GM06990 (cell line): ENCODE results near the gene KLHL30.

Experiments used
- DNase-seq: peaks from one replicate; pipeline ENCODE4 v3.0.0-alpha.2; 2011; ENCODE audit not compliant: insufficient read length; ENCODE audit errors: extremely low read depth
- H3K27me3 ChIP-seq: replicated peaks from 2 replicates; pipeline ENCODE4 v1.6.0; 2011; ENCODE audit warnings: low read length; ENCODE audit not compliant: control insufficient read depth, insufficient read depth
- H3K36me3 ChIP-seq: 2 replicates; pipeline ENCODE4 v1.5.1; 2011; ENCODE audit warnings: low read length; ENCODE audit not compliant: control insufficient read depth, insufficient read depth
- H3K4me3 ChIP-seq: replicated peaks from 2 replicates; pipeline ENCODE4 v1.5.1; 2011; ENCODE audit warnings: low read depth, mild to moderate bottlenecking, control low read depth, low read length
- TF ChIP-seq, protein P1 (sequence below): IDR thresholded peaks from 2 replicates; pipeline ENCODE4 v1.5.1; 2011; ENCODE audit warnings: low read length, control low read depth, mild to moderate bottlenecking, inconsistent platforms; ENCODE audit not compliant: insufficient read depth, poor library complexity, severe bottlenecking

Gene KLHL30

DNA sequence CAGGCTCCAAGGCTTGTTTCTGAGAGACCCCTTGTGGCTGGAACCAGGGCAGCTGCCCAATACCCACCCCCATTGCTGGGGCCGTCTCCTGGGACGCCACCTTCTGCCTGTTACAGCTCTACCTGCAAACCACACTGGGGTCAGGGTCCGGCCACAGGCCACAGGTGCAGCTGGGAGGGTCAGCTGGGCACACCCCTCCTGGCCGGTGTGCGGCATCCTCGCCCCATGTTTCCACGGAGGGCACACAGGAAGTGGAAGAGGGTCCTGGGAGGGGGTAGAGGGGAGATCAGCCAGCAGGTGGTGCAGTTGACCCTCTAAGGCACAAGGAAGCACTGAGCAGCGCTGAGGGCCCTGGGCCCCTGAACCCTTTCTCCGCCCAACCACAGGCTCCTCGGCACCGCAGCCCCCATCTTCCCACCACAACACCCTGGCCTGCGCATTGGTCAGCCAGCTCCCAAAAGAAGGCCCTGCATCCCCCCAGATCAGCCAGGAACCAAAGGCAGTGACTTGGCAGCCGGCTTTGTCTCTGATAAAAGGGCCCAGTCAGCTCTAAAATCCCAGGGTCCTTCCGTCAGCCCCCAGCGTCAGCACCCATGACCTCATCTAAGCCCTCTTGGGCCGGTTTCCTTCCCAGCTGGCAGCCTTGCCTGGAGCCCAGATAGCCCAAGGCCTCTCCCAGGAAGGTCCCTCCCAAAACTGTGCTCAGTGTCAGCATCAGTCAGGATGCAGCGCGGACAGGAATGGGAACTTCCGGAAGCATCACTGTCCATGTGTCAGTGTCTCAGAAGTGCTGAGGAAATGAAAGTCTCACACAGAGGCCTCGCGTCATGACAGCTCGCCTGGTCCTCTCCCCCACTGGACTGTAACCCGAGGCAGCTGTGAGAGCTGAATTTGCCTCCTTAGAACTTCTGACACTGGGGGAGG, 22.0 kb downstream of the KLHL30 start:
- no peak for DNase-seq

DNA sequence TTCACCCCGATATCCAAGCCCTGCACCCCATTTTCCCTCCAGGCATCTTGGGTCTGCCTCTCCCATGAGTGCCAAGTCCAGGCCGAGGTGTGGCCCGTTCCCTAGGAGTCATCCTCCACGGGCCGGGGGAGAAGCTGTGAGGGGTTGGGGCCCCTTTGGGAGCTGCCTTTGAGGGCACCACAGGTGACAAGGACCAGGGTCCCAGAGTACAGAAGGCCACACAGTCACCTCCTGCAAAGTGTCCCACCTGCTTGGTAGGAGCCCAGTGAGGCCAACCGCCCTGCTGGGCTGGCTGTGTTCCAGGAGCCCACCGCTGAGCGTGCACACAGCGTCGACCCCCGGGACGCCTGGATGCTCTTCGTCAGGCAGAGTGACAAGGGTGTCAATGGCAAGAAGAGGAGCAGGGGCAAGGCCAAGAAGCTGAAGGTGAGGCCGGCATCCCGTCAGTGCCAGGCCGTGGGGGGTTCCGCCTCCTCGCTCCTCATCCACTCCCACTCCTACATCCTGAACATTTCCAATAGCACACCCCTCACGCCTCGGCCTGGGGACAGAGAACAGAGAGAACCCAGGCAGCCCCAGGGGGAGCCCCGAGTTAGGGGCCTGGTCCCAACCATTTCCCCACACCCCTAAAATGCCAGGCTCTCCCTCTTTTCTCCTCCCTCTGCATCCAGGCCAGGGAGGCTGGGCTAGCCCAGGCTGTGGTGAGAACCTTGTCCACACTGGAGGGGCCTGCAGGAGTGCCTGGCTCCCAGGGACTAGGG, 23.0 kb downstream of the KLHL30 start:
- Histone ChIP-seq H3K27me3 (no peaks in the 10 kb centered on the region), H3K36me3 (no peaks in the 10 kb centered on the region; the same call in none of the 2 replicates), H3K4me3 (no peak overlapping the region)
- TF ChIP-seq, protein P1, sequence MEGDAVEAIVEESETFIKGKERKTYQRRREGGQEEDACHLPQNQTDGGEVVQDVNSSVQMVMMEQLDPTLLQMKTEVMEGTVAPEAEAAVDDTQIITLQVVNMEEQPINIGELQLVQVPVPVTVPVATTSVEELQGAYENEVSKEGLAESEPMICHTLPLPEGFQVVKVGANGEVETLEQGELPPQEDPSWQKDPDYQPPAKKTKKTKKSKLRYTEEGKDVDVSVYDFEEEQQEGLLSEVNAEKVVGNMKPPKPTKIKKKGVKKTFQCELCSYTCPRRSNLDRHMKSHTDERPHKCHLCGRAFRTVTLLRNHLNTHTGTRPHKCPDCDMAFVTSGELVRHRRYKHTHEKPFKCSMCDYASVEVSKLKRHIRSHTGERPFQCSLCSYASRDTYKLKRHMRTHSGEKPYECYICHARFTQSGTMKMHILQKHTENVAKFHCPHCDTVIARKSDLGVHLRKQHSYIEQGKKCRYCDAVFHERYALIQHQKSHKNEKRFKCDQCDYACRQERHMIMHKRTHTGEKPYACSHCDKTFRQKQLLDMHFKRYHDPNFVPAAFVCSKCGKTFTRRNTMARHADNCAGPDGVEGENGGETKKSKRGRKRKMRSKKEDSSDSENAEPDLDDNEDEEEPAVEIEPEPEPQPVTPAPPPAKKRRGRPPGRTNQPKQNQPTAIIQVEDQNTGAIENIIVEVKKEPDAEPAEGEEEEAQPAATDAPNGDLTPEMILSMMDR = no peak
- no peak for DNase-seq

More for the DNA sequence above, 22.0 kb downstream of the KLHL30 start:
- H3K27me3 ChIP-seq = no peaks in the 10 kb centered on the region
- H3K36me3 ChIP-seq = no peaks in the 10 kb centered on the region; the same call in 1 of the 2 replicates
- TF ChIP-seq, protein P1 = peak; percentile 52
- no peak overlapping the region for H3K4me3 ChIP-seq

DNA sequence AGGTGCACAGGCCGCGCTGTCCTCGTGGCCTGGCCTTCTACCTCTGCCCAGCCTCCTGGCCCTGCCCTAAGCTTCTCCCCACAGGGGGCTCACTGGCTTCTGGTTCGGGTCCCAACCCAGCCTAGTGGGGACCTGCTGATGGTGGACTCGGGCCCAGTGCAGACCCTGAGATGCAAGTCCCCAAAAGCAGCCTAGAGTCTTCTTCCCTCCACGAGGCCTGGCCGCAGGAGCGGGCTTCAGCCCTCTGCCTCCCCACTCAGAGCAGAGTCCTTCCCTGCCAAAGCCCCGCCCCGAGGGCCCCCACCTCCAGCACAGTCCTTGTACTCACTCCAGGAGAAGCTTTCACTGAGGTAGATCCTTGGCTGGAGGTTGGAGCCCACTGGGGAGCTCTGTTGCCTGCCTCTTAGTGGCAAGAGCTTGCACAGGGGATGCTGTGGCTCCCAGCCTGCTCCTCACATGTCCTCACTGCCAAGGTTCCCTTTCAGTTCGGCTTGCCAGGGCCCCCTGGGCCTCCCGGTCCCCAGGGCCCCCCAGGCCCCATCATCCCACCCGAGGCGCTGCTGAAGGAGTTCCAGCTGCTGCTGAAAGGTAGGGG, 23.9 kb downstream of the KLHL30 start:
- TF ChIP-seq, protein P1 = no peak
- no peak for DNase-seq
- Histone ChIP-seq H3K4me3 (no peak overlapping the region), H3K27me3 (no peaks in the 10 kb centered on the region), H3K36me3 (peaks cover 1% of the 10 kb centered on the region)

DNA sequence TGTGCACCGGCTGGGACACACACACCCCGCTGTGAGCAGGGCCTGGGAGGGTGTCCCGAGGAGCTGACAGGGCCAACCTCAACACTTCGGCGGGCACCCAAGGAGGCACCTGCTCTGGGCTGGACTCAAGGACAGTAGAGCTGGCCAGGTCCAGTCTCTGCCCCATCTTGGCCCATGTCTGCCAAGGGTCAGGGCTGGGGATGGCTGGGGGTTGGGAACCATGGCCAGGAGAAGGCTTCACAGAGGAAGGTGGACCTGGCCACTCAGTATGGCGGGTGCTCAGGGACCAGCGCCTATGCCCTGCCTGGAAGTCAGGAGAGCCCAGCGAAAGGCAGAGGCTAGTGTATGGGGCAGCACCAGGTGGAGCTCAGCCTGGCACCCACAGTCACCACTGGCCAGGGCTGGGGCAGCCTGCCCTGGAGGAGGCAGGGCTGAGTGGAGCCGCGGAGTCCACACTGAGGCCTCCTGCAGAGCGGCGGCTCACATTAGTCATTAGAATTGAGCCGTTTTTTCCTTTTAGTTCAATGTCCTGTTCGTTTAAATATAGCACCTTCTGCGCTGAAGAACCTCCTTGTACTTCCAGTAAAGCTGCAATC, 24.5 kb downstream of the KLHL30 start:
- Histone ChIP-seq H3K36me3 (peaks cover 6% of the 10 kb centered on the region), H3K27me3 (no peaks in the 10 kb centered on the region), H3K4me3 (no peak overlapping the region)
- TF ChIP-seq, protein P1 = no peak
- DNase-seq = no peak

DNA sequence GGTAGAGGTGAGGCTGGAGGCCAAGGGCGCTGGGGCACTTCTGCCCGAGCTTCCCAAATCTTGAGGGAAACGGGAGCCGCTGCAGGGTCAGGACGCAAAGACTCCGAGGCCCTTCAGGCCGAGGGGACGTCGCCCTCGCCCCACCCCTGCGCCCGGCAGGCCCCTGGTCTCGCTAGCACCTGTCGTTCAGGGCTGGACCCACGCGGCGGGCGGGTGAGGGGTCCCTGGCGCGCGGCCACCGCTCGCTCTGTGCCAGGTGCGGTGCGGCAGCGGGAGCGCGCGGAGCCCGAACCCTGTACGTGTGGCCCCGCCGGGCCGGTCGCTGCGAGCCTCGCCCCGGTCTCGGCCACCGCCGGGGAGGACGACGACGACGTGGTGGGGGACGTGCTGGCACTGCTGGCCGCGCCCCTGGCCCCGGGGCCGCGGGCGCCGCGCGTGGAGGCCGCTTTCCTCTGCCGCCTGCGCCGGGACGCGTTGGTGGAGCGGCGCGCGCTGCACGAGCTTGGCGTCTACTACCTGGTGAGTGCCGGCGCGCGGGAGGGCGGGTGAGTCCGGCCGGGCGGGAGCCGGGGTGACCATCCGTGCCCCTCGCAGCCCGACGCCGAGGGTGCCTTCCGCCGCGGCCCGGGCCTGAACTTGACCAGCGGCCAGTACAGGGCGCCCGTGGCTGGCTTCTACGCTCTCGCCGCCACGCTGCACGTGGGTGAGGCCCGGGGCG, 25.2 kb downstream of the KLHL30 start:
- Histone ChIP-seq H3K27me3 (no peaks in the 10 kb centered on the region), H3K4me3 (no peak overlapping the region), H3K36me3 (peaks cover 8% of the 10 kb centered on the region)
- no peak for DNase-seq
- TF ChIP-seq, protein P1 = no peak
